ENCODE data around the gene HIVEP3.

Gene HIVEP3

GRCh38 chr1:41749991-41750745, 168.6 kb downstream of the HIVEP3 start:
- no peak overlapping the region for H3K27ac ChIP-seq (ENCODE audit: low read length)
- no peaks in the 10 kb centered on the region for H3K9me3 ChIP-seq (ENCODE audit: control insufficient read depth, insufficient read depth, low read length)
- DNase-seq (ENCODE audit: low read depth, low spot score) = no peak
- H3K4me1 ChIP-seq (ENCODE audit: control insufficient read depth, insufficient read depth, low read length) = no peaks in the 10 kb centered on the region
- H3K27me3 ChIP-seq (ENCODE audit: control insufficient read depth, insufficient read depth, low read length) = no peaks in the 10 kb centered on the region
- H3K36me3 ChIP-seq (ENCODE audit: control insufficient read depth, insufficient read depth, low read length) = no peaks in the 10 kb centered on the region; the same call in 1 of the 2 replicates
- WGBS (ENCODE audit: insufficient coverage, insufficient read length) = no CpG with 5 or more reads among the region's 11 CpGs
- H3K4me3 ChIP-seq (ENCODE audit: low read length) = no peak overlapping the region

- no peak for DNase-seq (ENCODE audit: low read depth, low spot score)
- Histone ChIP-seq H3K9me3 (ENCODE audit: control insufficient read depth, insufficient read depth, low read length) (no peaks in the 10 kb centered on the region), H3K27ac (ENCODE audit: low read length) (no peak overlapping the region), H3K4me3 (ENCODE audit: low read length) (no peak overlapping the region), H3K36me3 (ENCODE audit: control insufficient read depth, insufficient read depth, low read length) (no peaks in the 10 kb centered on the region; the same call in 1 of the 2 replicates), H3K27me3 (ENCODE audit: control insufficient read depth, insufficient read depth, low read length) (no peaks in the 10 kb centered on the region), H3K4me1 (ENCODE audit: control insufficient read depth, insufficient read depth, low read length) (no peaks in the 10 kb centered on the region)
- WGBS (ENCODE audit: insufficient coverage, insufficient read length) = no CpG with 5 or more reads among the region's 2 CpGs
These were observed 173.7 kb downstream of the HIVEP3 start for GRCh38 chr1:41745022-41745421.

- no peaks in the 10 kb centered on the region for H3K4me1 ChIP-seq (ENCODE audit: control insufficient read depth, insufficient read depth, low read length)
- no peak for DNase-seq (ENCODE audit: low read depth, low spot score)
- no peaks in the 10 kb centered on the region for H3K9me3 ChIP-seq (ENCODE audit: control insufficient read depth, insufficient read depth, low read length)
- no peak overlapping the region for H3K4me3 ChIP-seq (ENCODE audit: low read length)
- H3K27me3 ChIP-seq (ENCODE audit: control insufficient read depth, insufficient read depth, low read length) = no peaks in the 10 kb centered on the region
- H3K36me3 ChIP-seq (ENCODE audit: control insufficient read depth, insufficient read depth, low read length) = no peaks in the 10 kb centered on the region; the same call in 1 of the 2 replicates
- H3K27ac ChIP-seq (ENCODE audit: low read length) = no peak overlapping the region
- WGBS (ENCODE audit: insufficient coverage, insufficient read length) = no CpG with 5 or more reads among the region's 3 CpGs
These were observed 175.4 kb downstream of the HIVEP3 start for GRCh38 chr1:41743366-41743765.

GRCh38 chr1:41742219-41742618, 176.5 kb downstream of the HIVEP3 start:
- Histone ChIP-seq H3K4me1 (ENCODE audit: control insufficient read depth, insufficient read depth, low read length) (no peaks in the 10 kb centered on the region), H3K4me3 (ENCODE audit: low read length) (no peak overlapping the region), H3K27ac (ENCODE audit: low read length) (no peak overlapping the region), H3K27me3 (ENCODE audit: control insufficient read depth, insufficient read depth, low read length) (no peaks in the 10 kb centered on the region), H3K9me3 (ENCODE audit: control insufficient read depth, insufficient read depth, low read length) (no peaks in the 10 kb centered on the region), H3K36me3 (ENCODE audit: control insufficient read depth, insufficient read depth, low read length) (no peaks in the 10 kb centered on the region)
- no CpG with 5 or more reads among the region's 5 CpGs for WGBS (ENCODE audit: insufficient coverage, insufficient read length)
- no peak for DNase-seq (ENCODE audit: low read depth, low spot score)

GRCh38 chr1:41741244-41741643, 177.5 kb downstream of the HIVEP3 start:
- Histone ChIP-seq H3K27ac (ENCODE audit: low read length) (no peak overlapping the region), H3K27me3 (ENCODE audit: control insufficient read depth, insufficient read depth, low read length) (no peaks in the 10 kb centered on the region), H3K4me1 (ENCODE audit: control insufficient read depth, insufficient read depth, low read length) (no peaks in the 10 kb centered on the region), H3K36me3 (ENCODE audit: control insufficient read depth, insufficient read depth, low read length) (no peaks in the 10 kb centered on the region), H3K9me3 (ENCODE audit: control insufficient read depth, insufficient read depth, low read length) (no peaks in the 10 kb centered on the region), H3K4me3 (ENCODE audit: low read length) (no peak overlapping the region)
- DNase-seq (ENCODE audit: low read depth, low spot score) = no peak
- WGBS (ENCODE audit: insufficient coverage, insufficient read length) = no CpG with 5 or more reads among the region's 7 CpGs

- no peaks in the 10 kb centered on the region for H3K27me3 ChIP-seq (ENCODE audit: control insufficient read depth, insufficient read depth, low read length)
- no peak overlapping the region for H3K4me3 ChIP-seq (ENCODE audit: low read length)
- no peaks in the 10 kb centered on the region for H3K36me3 ChIP-seq (ENCODE audit: control insufficient read depth, insufficient read depth, low read length)
- no peaks in the 10 kb centered on the region for H3K4me1 ChIP-seq (ENCODE audit: control insufficient read depth, insufficient read depth, low read length)
- no peak overlapping the region for H3K27ac ChIP-seq (ENCODE audit: low read length)
- no peak for DNase-seq (ENCODE audit: low read depth, low spot score)
- no peaks in the 10 kb centered on the region for H3K9me3 ChIP-seq (ENCODE audit: control insufficient read depth, insufficient read depth, low read length)
- WGBS (ENCODE audit: insufficient coverage, insufficient read length) = no CpG with 5 or more reads among the region's 5 CpGs
These were observed 178.0 kb downstream of the HIVEP3 start for GRCh38 chr1:41740630-41741239.

- Histone ChIP-seq H3K4me1 (ENCODE audit: control insufficient read depth, insufficient read depth, low read length) (no peaks in the 10 kb centered on the region), H3K27me3 (ENCODE audit: control insufficient read depth, insufficient read depth, low read length) (no peaks in the 10 kb centered on the region), H3K9me3 (ENCODE audit: control insufficient read depth, insufficient read depth, low read length) (no peaks in the 10 kb centered on the region), H3K4me3 (ENCODE audit: low read length) (no peak overlapping the region), H3K36me3 (ENCODE audit: control insufficient read depth, insufficient read depth, low read length) (no peaks in the 10 kb centered on the region), H3K27ac (ENCODE audit: low read length) (no peak overlapping the region)
- no peak for DNase-seq (ENCODE audit: low read depth, low spot score)
- WGBS (ENCODE audit: insufficient coverage, insufficient read length) = no CpG with 5 or more reads among the region's 5 CpGs
These were observed 178.7 kb downstream of the HIVEP3 start for GRCh38 chr1:41740058-41740457.

- no peaks in the 10 kb centered on the region for H3K36me3 ChIP-seq (ENCODE audit: control insufficient read depth, insufficient read depth, low read length)
- no peak for DNase-seq (ENCODE audit: low read depth, low spot score)
These were observed 179.4 kb downstream of the HIVEP3 start for GRCh38 chr1:41739061-41739955.

GRCh38 chr1:41738475-41738874, 180.2 kb downstream of the HIVEP3 start:
- DNase-seq (ENCODE audit: low read depth, low spot score) = no peak
- no peaks in the 10 kb centered on the region for H3K9me3 ChIP-seq (ENCODE audit: control insufficient read depth, insufficient read depth, low read length)
- no peaks in the 10 kb centered on the region for H3K36me3 ChIP-seq (ENCODE audit: control insufficient read depth, insufficient read depth, low read length)
- no peak overlapping the region for H3K4me3 ChIP-seq (ENCODE audit: low read length)
- no peaks in the 10 kb centered on the region for H3K4me1 ChIP-seq (ENCODE audit: control insufficient read depth, insufficient read depth, low read length)
- WGBS (ENCODE audit: insufficient coverage, insufficient read length) = no CpG with 5 or more reads among the region's 2 CpGs
- no peaks in the 10 kb centered on the region for H3K27me3 ChIP-seq (ENCODE audit: control insufficient read depth, insufficient read depth, low read length)
- H3K27ac ChIP-seq (ENCODE audit: low read length) = no peak overlapping the region

More at GRCh38 chr1:41739061-41739955, 179.4 kb downstream of the HIVEP3 start:
- Histone ChIP-seq H3K4me3 (ENCODE audit: low read length) (no peak overlapping the region), H3K27me3 (ENCODE audit: control insufficient read depth, insufficient read depth, low read length) (no peaks in the 10 kb centered on the region), H3K4me1 (ENCODE audit: control insufficient read depth, insufficient read depth, low read length) (no peaks in the 10 kb centered on the region), H3K27ac (ENCODE audit: low read length) (no peak overlapping the region), H3K9me3 (ENCODE audit: control insufficient read depth, insufficient read depth, low read length) (no peaks in the 10 kb centered on the region)
- WGBS (ENCODE audit: insufficient coverage, insufficient read length) = no CpG with 5 or more reads among the region's 21 CpGs

- WGBS (ENCODE audit: insufficient coverage, insufficient read length) = no CpG with 5 or more reads among the region's 9 CpGs
- Histone ChIP-seq H3K36me3 (ENCODE audit: control insufficient read depth, insufficient read depth, low read length) (no peaks in the 10 kb centered on the region), H3K4me3 (ENCODE audit: low read length) (no peak overlapping the region), H3K27me3 (ENCODE audit: control insufficient read depth, insufficient read depth, low read length) (no peaks in the 10 kb centered on the region), H3K27ac (ENCODE audit: low read length) (no peak overlapping the region), H3K9me3 (ENCODE audit: control insufficient read depth, insufficient read depth, low read length) (no peaks in the 10 kb centered on the region), H3K4me1 (ENCODE audit: control insufficient read depth, insufficient read depth, low read length) (no peaks in the 10 kb centered on the region)
- no peak for DNase-seq (ENCODE audit: low read depth, low spot score)
These were observed 180.7 kb downstream of the HIVEP3 start for GRCh38 chr1:41738006-41738405.

Measured in iPS DF 6.9 (cell line).